SK-N-MC (cell line): ENCODE data around the gene CAMK2N2.

Experiments
- EZH2 ChIP-seq: fragments of 200-600 bp; sonication (generic); IDR thresholded peaks from one replicate; pipeline ENCODE4 v1.6.1; 2017; ENCODE audit warnings: antibody characterized with exemption
- FOXP2 ChIP-seq: optimal IDR thresholded peaks from 2 replicates; pipeline ENCODE3; 2011; ENCODE audit warnings: mild to moderate bottlenecking, moderate library complexity; ENCODE audit not compliant: insufficient read depth; ENCODE audit errors: extremely low read length, control extremely low read depth
- POLR2AphosphoS5 ChIP-seq: IDR thresholded peaks from 2 replicates; pipeline ENCODE4 v1.6.1; 2012; ENCODE audit warnings: mild to moderate bottlenecking, low read depth, low read length, borderline replicate concordance

- TF ChIP-seq POLR2AphosphoS5 (peak; percentile 91), FOXP2 (peak; percentile 80), EZH2 (no peak)
Observed at GRCh38 chr3:184298759-184299487, 37.6 kb upstream of the CAMK2N2 start, which contains the start of gene PSMD2.
